NCI-H446 treated with DMSO at 0.1 percent for 48 hours (cell line): ENCODE measurements around the gene SPTB.

Source experiments
- DNase-seq: peaks from one replicate; lab custom pipeline; 2025; lab: John Stamatoyannopoulos, UW

Gene SPTB

GRCh38 chr14:64850369-64851137 lies 29.2 kb downstream of the SPTB start:
- no peak for DNase-seq

- DNase-seq: no peak
Measured at GRCh38 chr14:64849940-64850339, 29.8 kb downstream of the SPTB start.

- DNase-seq: no peak
Measured at GRCh38 chr14:64848239-64848638, 31.5 kb downstream of the SPTB start.

- DNase-seq: no peak
Measured at GRCh38 chr14:64846319-64846718, 33.4 kb downstream of the SPTB start.

- no peak for DNase-seq
Measured at GRCh38 chr14:64845878-64846277, 33.8 kb downstream of the SPTB start.

GRCh38 chr14:64844969-64845536 lies 34.7 kb downstream of the SPTB start:
- no peak for DNase-seq

- DNase-seq: no peak
Measured at GRCh38 chr14:64844272-64844671, 35.4 kb downstream of the SPTB start.

- no peak for DNase-seq
Measured at GRCh38 chr14:64843548-64843947, 36.2 kb downstream of the SPTB start.

GRCh38 chr14:64841772-64842750 lies 37.6 kb downstream of the SPTB start:
- DNase-seq: no peak

GRCh38 chr14:64841121-64841651 lies 38.5 kb downstream of the SPTB start:
- no peak for DNase-seq

- no peak for DNase-seq
Measured at GRCh38 chr14:64838656-64839055, 41.1 kb downstream of the SPTB start.

- DNase-seq: no peak
Measured at GRCh38 chr14:64835431-64835830, 44.3 kb downstream of the SPTB start.

GRCh38 chr14:64834965-64835364 lies 44.7 kb downstream of the SPTB start:
- no peak for DNase-seq

- no peak for DNase-seq
Measured at GRCh38 chr14:64831419-64831818, 48.3 kb downstream of the SPTB start.

GRCh38 chr14:64830961-64831360 lies 48.7 kb downstream of the SPTB start:
- no peak for DNase-seq

GRCh38 chr14:64828071-64828470 lies 51.6 kb downstream of the SPTB start:
- no peak for DNase-seq

GRCh38 chr14:64826845-64827244 lies 52.9 kb downstream of the SPTB start:
- DNase-seq: no peak

GRCh38 chr14:64826333-64826732 lies 53.4 kb downstream of the SPTB start:
- no peak for DNase-seq

- no peak for DNase-seq
Measured at GRCh38 chr14:64825509-64825908, 54.2 kb downstream of the SPTB start.

GRCh38 chr14:64825006-64825405 lies 54.7 kb downstream of the SPTB start:
- no peak for DNase-seq

- no peak for DNase-seq
Measured at GRCh38 chr14:64824471-64824870, 55.2 kb downstream of the SPTB start.

- DNase-seq: no peak
Measured at GRCh38 chr14:64823305-64823861, 56.3 kb downstream of the SPTB start.
